Endothelial cell of umbilical vein (primary cell): ENCODE data around the gene PRKAR1B. TPM values are rescaled to one million over a fixed set of nuclear protein-coding genes. Genes with fewer than 3 reads are reported as not detected.

Source experiments
- BruUV-seq: library from RNA; stranded (reverse); fragments of 400-500 nt; replicated peaks from 2 replicates; lab custom pipeline; 2021; lab: Mats Ljungman, UMichigan
- CTCF ChIA-PET: fragments of 300-600, 350-600 bp; sonication (Branson Sonifier 250); formaldehyde crosslinking; loops from one replicate; lab custom pipeline; 2021; ENCODE audit warnings: antibody characterized with exemption, inconsistent platforms; lab: Charles Lee
- POLR2A ChIA-PET: fragments of 300-600, 350-600 bp; sonication (Branson Sonifier 250); formaldehyde crosslinking; loops from one replicate; lab custom pipeline; 2021; ENCODE audit warnings: antibody characterized with exemption, inconsistent platforms; lab: Charles Lee
- DNase-seq: peaks from one replicate; pipeline ENCODE4 v3.0.0-alpha.2; 2011; ENCODE audit warnings: low read depth, low spot score
- FAIRE-seq: peaks from 2 replicates; lab custom pipeline; 2011; peaks lifted over from hg19 to GRCh38; lab: Jason Lieb, UNC
- H2AFZ ChIP-seq: 2 replicates; pipeline ENCODE4 v1.6.0; 2012; ENCODE audit warnings: low read depth, low read length, control low read depth, inconsistent platforms
- H3K27ac ChIP-seq: 2 replicates; pipeline ENCODE4 v1.5.1; 2011; ENCODE audit warnings: low read depth, mild to moderate bottlenecking, control low read depth, low read length, moderate library complexity; ENCODE audit not compliant: insufficient read depth
- H3K27me3 ChIP-seq, 2 experiments: 2 replicates each; pipeline versions ENCODE4 v1.6.0 to v1.6.1; 2011; ENCODE audit warnings: low read length in 2 of 2, mixed read lengths in 1 of 2; ENCODE audit not compliant: control insufficient read depth in 2 of 2, insufficient read depth in 2 of 2
- H3K36me3 ChIP-seq, 2 experiments: 2 replicates in 1 of 2; 3 replicates in 1 of 2; pipeline ENCODE4 v1.5.1; 2011; ENCODE audit warnings: low read length in 2 of 2, mild to moderate bottlenecking in 1 of 2, moderate library complexity in 1 of 2; ENCODE audit not compliant: control insufficient read depth in 2 of 2, insufficient read depth in 2 of 2; ENCODE audit errors: extremely low read depth in 1 of 2
- H3K4me1 ChIP-seq: 3 replicates; pipeline ENCODE4 v1.5.1; 2011; ENCODE audit warnings: mild to moderate bottlenecking, low read length; ENCODE audit not compliant: control insufficient read depth, insufficient read depth; ENCODE audit errors: extremely low read depth
- H3K4me2 ChIP-seq: 2 replicates; pipeline ENCODE4 v1.6.1; 2011; ENCODE audit warnings: low read length, control low read depth, mixed read lengths; ENCODE audit not compliant: insufficient read depth
- H3K4me3 ChIP-seq, 3 experiments: fragments of 200-600 bp in 1 of 3; sonication (generic), shearing (Covaris generic) in 1 of 3; replicated peaks in 1 of 3; 2 replicates each; pipeline ENCODE4 v1.5.1; 2011 to 2016; ENCODE audit warnings: control low read depth in 3 of 3, low read length in 3 of 3, mild to moderate bottlenecking in 2 of 3, inconsistent platforms in 1 of 3, low read depth in 1 of 3, moderate library complexity in 1 of 3; ENCODE audit not compliant: insufficient read depth in 1 of 3
- H3K79me2 ChIP-seq: 2 replicates; pipeline ENCODE4 v1.6.0; 2012; ENCODE audit warnings: low read length, inconsistent platforms; ENCODE audit not compliant: control insufficient read depth, insufficient read depth
- H3K9ac ChIP-seq: replicated peaks from 2 replicates; pipeline ENCODE3; 2011; ENCODE audit warnings: low read length, control low read depth; ENCODE audit not compliant: insufficient read depth; ENCODE audit errors: extremely low read depth
- H3K9me1 ChIP-seq: replicated peaks from 3 replicates; pipeline ENCODE4 v1.6.0; 2011; ENCODE audit warnings: mild to moderate bottlenecking, low read length; ENCODE audit not compliant: control insufficient read depth, insufficient read depth; ENCODE audit errors: extremely low read depth
- H3K9me3 ChIP-seq: replicated peaks from 2 replicates; pipeline ENCODE4 v1.5.1; 2012; ENCODE audit warnings: low read length, inconsistent platforms; ENCODE audit not compliant: control insufficient read depth, insufficient read depth
- H4K20me1 ChIP-seq: replicated peaks from 2 replicates; pipeline ENCODE3; 2011; ENCODE audit warnings: mild to moderate bottlenecking, low read length; ENCODE audit not compliant: control insufficient read depth, insufficient read depth; ENCODE audit errors: extremely low read depth
- CTCF ChIP-seq, 2 donors: IDR thresholded peaks; 1 replicate in 1 of 2; 2 replicates in 1 of 2; pipeline ENCODE4 v1.5.1; 2011; ENCODE audit warnings: low read length in 2 of 2, mild to moderate bottlenecking in 2 of 2, moderate library complexity in 2 of 2, control low read depth in 1 of 2, inconsistent platforms in 1 of 2, low read depth in 1 of 2; ENCODE audit not compliant: insufficient read depth in 1 of 2; ENCODE audit errors: extremely low read depth in 1 of 2
- FOS ChIP-seq: IDR thresholded peaks from 2 replicates; pipeline ENCODE4 v1.6.1; 2011; ENCODE audit warnings: mild to moderate bottlenecking, low read length, moderate library complexity, borderline replicate concordance; ENCODE audit not compliant: insufficient read depth
- JUN ChIP-seq: IDR thresholded peaks from 2 replicates; pipeline ENCODE4 v1.6.1; 2011; ENCODE audit warnings: borderline replicate concordance, low read depth; ENCODE audit not compliant: insufficient read length, insufficient read depth
- MAX ChIP-seq: IDR thresholded peaks from 2 replicates; pipeline ENCODE4 v1.6.1; 2011; ENCODE audit not compliant: insufficient read depth, insufficient read length
- MYC ChIP-seq: IDR thresholded peaks from one replicate; pipeline ENCODE4 v1.6.1; 2011; ENCODE audit warnings: mild to moderate bottlenecking, low read depth, low read length
- POLR2AphosphoS5 ChIP-seq: IDR thresholded peaks from 2 replicates; pipeline ENCODE4 v1.6.1; 2012; ENCODE audit warnings: low read depth, mild to moderate bottlenecking, control low read depth, low read length, moderate library complexity; ENCODE audit not compliant: insufficient read depth
- dilution Hi-C: fragments of 300-500 bp; cut with MboI; formaldehyde crosslinking; loops from one replicate; pipeline ENCODE4 v1.15.0; 2019; ENCODE audit warnings: low sequenced_read_pairs; ENCODE audit not compliant: extremely low pct_ligation_motif_present
- intact Hi-C: fragments of 100-400 bp; cut with micrococcal nuclease; formaldehyde crosslinking; loops from one replicate; pipeline ENCODE4 v1.10.0; 2022
- polyA plus RNA-seq, 4 experiments: library from polyadenylated mRNA; depleted of rRNA in 3 of 4; stranded (reverse) in 3 of 4; unstranded in 1 of 4; fragments of >200 nt; gene quantifications; 2 replicates each; pipeline versions ENCODE4 v1.2.1 to v1.2.3, GENCODE V29; 2011 to 2012; ENCODE audit warnings: missing spikeins in 1 of 4
- total RNA-seq: library from RNA; stranded (reverse); gene quantifications from 2 replicates; pipeline ENCODE4 v1.2.3, GENCODE V29; 2021

Gene PRKAR1B
- total and polyA plus RNA-seq, 2 donors (not counting 3 experiments of a cell fraction or from before 2014, with no cell fraction given): 15.4 to 29.2 TPM

GRCh38 chr7:584122-584465 lies 143.0 kb downstream of the PRKAR1B start:
- FAIRE-seq: no peak
- TF ChIP-seq FOS (no peak), JUN (no peak), MAX (no peak), CTCF (IDR thresholded peaks at IDR 0.05; ENCODE audit: extremely low read depth in 1 of 2, insufficient read depth in 1 of 2, low read depth in 1 of 2, low read length in 2 of 2) (no peak)
- DNase-seq: no peak
- ChIA-PET POLR2A (no interaction called here), CTCF (no interaction called here)
- Histone ChIP-seq H3K27me3 (no peaks in the 10 kb centered on the region), H3K9me1 (no peaks in the 10 kb centered on the region), H3K79me2 (no peaks in the 10 kb centered on the region), H3K36me3 (peaks cover 0 to 15% of the 10 kb centered on the region in 2 experiments), H3K4me2 (no peak overlapping the region), H3K9me3 (no peaks in the 10 kb centered on the region), H3K27ac (no peak overlapping the region), H2AFZ (no peak overlapping the region), H3K4me1 (no peaks in the 10 kb centered on the region), H4K20me1 (no peaks in the 10 kb centered on the region), H3K9ac (no peak overlapping the region), H3K4me3 (no peak overlapping the region)
- dilution Hi-C loops: no loop called here
- intact Hi-C loops: no loop called here
- BruUV-seq: no TSS peak

GRCh38 chr7:583410-584121 lies 143.5 kb downstream of the PRKAR1B start:
- Histone ChIP-seq H3K9ac (no peak overlapping the region), H3K9me3 (no peaks in the 10 kb centered on the region), H3K4me1 (no peaks in the 10 kb centered on the region), H3K79me2 (no peaks in the 10 kb centered on the region), H3K27me3 (no peaks in the 10 kb centered on the region), H3K36me3 (peaks cover 0 to 12% of the 10 kb centered on the region in 2 experiments), H4K20me1 (no peaks in the 10 kb centered on the region), H3K4me3 (no peak overlapping the region), H2AFZ (no peak overlapping the region), H3K27ac (no peak overlapping the region), H3K4me2 (no peak overlapping the region), H3K9me1 (no peaks in the 10 kb centered on the region)
- ChIA-PET CTCF (no interaction called here), POLR2A (no interaction called here)
- no TSS peak for BruUV-seq
- intact Hi-C loops (no loop called here), dilution Hi-C loops (no loop called here)
- FAIRE-seq: no peak
- no peak for DNase-seq
- TF ChIP-seq POLR2AphosphoS5 (no peak), FOS (no peak), JUN (no peak), MYC (no peak)
